ENCODE data around the gene SYTL1. TPM values are rescaled to one million over a fixed set of nuclear protein-coding genes. Genes with fewer than 3 reads are reported as not detected.

The SYTL1 gene
- total and polyA plus RNA-seq, 2 donors, result 49.4 to 167 TPM

- WGBS, result 95% methylated on average over 11 of the region's 11 CpGs
- Histone ChIP-seq H3K27ac (ENCODE audit: low read depth in 1 of 2, low read length in 1 of 2) (no peak overlapping the region), H3K4me1 (ENCODE audit: control insufficient read depth in 2 of 2, insufficient read depth in 2 of 2, low read length in 2 of 2) (peaks cover 0 to 8% of the 10 kb centered on the region in 2 donors), H3K27me3 (ENCODE audit: control insufficient read depth in 2 of 2, insufficient read depth in 1 of 2, low read length in 1 of 2) (peaks cover 0 to 7% of the 10 kb centered on the region in 2 donors), H3K36me3 (ENCODE audit: control insufficient read depth in 2 of 2, insufficient read depth in 2 of 2, low read length in 1 of 2) (no peaks in the 10 kb centered on the region), H3K4me3 (ENCODE audit: low read length in 2 of 2) (no peak overlapping the region), H3K9me3 (ENCODE audit: control insufficient read depth in 2 of 2, insufficient read depth in 1 of 2, low read length in 1 of 2) (no peaks in the 10 kb centered on the region)
- no peak for DNase-seq (ENCODE audit: low read depth in 6 of 9, low spot score in 9 of 9)
Measured at GRCh38 chr1:27372808-27373690, 31.2 kb downstream of the SYTL1 start.

GRCh38 chr1:27374362-27375086 lies 32.7 kb downstream of the SYTL1 start, which contains the start of gene FCN3:
Gene FCN3 (minus strand): TSS chr1:27374824. CDS start chr1:27374818, 6 bp downstream.
- H3K4me3 ChIP-seq (ENCODE audit: low read length in 2 of 2), result no peak within 1 kb of the TSS

DNA sequence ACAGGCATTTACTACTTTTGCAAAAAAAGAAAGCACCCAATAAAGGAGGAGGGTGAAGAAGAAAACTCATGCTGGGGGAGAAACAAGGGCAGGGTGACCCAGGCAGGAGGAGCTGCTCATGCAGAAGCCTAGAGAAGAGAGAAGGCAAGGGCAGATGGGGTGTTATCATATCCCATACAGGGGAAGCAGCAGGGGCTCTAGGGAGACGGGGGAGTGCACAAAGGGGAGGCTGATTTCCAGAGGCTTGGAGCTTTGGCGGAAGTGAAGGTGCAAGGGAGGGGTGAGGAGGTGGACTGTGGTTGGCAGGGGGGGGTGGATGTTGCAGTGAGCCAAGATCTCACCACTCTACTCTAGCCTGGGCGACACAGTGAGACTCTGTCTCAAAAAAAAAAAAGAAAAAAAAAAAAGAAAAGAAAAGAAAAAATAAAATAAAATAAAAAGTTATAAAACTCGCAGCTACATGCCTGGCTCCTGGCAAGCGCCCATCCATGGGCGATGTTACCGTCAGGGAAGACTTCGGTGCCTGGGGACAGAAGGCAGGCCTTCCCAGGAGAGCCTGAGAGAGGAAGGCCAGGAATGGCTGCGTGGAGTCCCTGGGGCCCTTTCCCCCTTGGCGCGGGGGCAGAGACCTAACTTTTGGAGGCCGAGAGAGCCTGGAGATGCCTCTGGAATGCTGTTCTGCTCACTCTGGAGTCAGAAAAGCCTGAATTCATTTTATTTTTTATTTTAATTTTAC lies 36.1 kb downstream of the SYTL1 start:
- Histone ChIP-seq H3K27ac (ENCODE audit: low read depth in 1 of 2, low read length in 1 of 2) (no peak overlapping the region), H3K36me3 (ENCODE audit: control insufficient read depth in 2 of 2, insufficient read depth in 2 of 2, low read length in 1 of 2) (no peaks in the 10 kb centered on the region), H3K4me1 (ENCODE audit: control insufficient read depth in 2 of 2, insufficient read depth in 2 of 2, low read length in 2 of 2) (peaks cover 0 to 2% of the 10 kb centered on the region in 2 donors), H3K9me3 (ENCODE audit: control insufficient read depth in 2 of 2, insufficient read depth in 1 of 2, low read length in 1 of 2) (no peaks in the 10 kb centered on the region), H3K4me3 (ENCODE audit: low read length in 2 of 2) (no peak overlapping the region), H3K27me3 (ENCODE audit: control insufficient read depth in 2 of 2, insufficient read depth in 1 of 2, low read length in 1 of 2) (peaks cover 0 to 18% of the 10 kb centered on the region in 2 donors)
- WGBS, result 94% methylated on average over 12 of the region's 12 CpGs
- no peak for DNase-seq (ENCODE audit: low read depth in 6 of 9, low spot score in 9 of 9)

More at GRCh38 chr1:27374362-27375086, 32.7 kb downstream of the SYTL1 start, which contains the start of gene FCN3:
- no peak within 1 kb of the TSS for H3K27ac ChIP-seq (ENCODE audit: low read depth in 1 of 2, low read length in 1 of 2)
- no peaks in the 10 kb centered on the region for H3K36me3 ChIP-seq (ENCODE audit: control insufficient read depth in 2 of 2, insufficient read depth in 2 of 2, low read length in 1 of 2)
- H3K4me1 ChIP-seq (ENCODE audit: control insufficient read depth in 2 of 2, insufficient read depth in 2 of 2, low read length in 2 of 2), result peaks cover 0 to 1% of the 10 kb centered on the region in 2 donors
- H3K9me3 ChIP-seq (ENCODE audit: control insufficient read depth in 2 of 2, insufficient read depth in 1 of 2, low read length in 1 of 2), result no peaks in the 10 kb centered on the region
- 93% methylated on average over 4 of the region's 4 CpGs for WGBS
- no peak for DNase-seq (ENCODE audit: low read depth in 6 of 9, low spot score in 9 of 9)
- H3K27me3 ChIP-seq (ENCODE audit: control insufficient read depth in 2 of 2, insufficient read depth in 1 of 2, low read length in 1 of 2), result peaks cover 0 to 2% of the 10 kb centered on the region in 2 donors

GRCh38 chr1:27379564-27380122 lies 37.8 kb downstream of the SYTL1 start:
- 93% methylated on average over 11 of the region's 11 CpGs for WGBS
- Histone ChIP-seq H3K4me1 (ENCODE audit: control insufficient read depth in 2 of 2, insufficient read depth in 2 of 2, low read length in 2 of 2) (peaks cover 0 to 5% of the 10 kb centered on the region in 2 donors), H3K27me3 (ENCODE audit: control insufficient read depth in 2 of 2, insufficient read depth in 1 of 2, low read length in 1 of 2) (peaks cover 0 to 31% of the 10 kb centered on the region in 2 donors), H3K27ac (ENCODE audit: low read depth in 1 of 2, low read length in 1 of 2) (no peak overlapping the region), H3K4me3 (ENCODE audit: low read length in 2 of 2) (no peak overlapping the region), H3K36me3 (ENCODE audit: control insufficient read depth in 2 of 2, insufficient read depth in 2 of 2, low read length in 1 of 2) (no peaks in the 10 kb centered on the region), H3K9me3 (ENCODE audit: control insufficient read depth in 2 of 2, insufficient read depth in 1 of 2, low read length in 1 of 2) (no peaks in the 10 kb centered on the region)
- no peak for DNase-seq (ENCODE audit: low read depth in 6 of 9, low spot score in 9 of 9)

DNA sequence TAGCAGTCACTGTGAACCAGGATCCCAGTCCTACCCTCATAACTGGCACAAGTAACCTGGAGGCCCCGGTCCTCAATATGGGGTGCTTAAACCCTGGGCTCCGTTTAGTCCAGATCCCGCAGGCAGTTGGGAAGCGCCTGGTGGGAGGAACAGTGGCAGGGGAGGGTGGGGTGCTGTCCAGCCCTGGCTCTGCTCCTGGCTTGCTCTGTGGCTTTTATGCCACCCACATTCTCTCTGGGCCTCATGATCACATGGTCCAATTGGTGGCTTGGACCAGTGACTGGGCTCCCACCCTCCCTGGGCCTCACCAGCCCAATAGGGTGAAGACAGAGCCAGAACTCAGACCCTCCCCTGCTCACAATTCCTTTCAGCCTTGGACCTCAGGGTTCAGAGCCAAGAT lies 38.4 kb downstream of the SYTL1 start:
- Histone ChIP-seq H3K27ac (ENCODE audit: low read depth in 1 of 2, low read length in 1 of 2) (no peak overlapping the region), H3K4me3 (ENCODE audit: low read length in 2 of 2) (no peak overlapping the region)

GRCh38 chr1:27380766-27381733 lies 39.2 kb downstream of the SYTL1 start:
- H3K4me1 ChIP-seq (ENCODE audit: control insufficient read depth in 2 of 2, insufficient read depth in 2 of 2, low read length in 2 of 2), result peaks cover 0 to 5% of the 10 kb centered on the region in 2 donors
- peaks cover 0 to 31% of the 10 kb centered on the region in 2 donors for H3K27me3 ChIP-seq (ENCODE audit: control insufficient read depth in 2 of 2, insufficient read depth in 1 of 2, low read length in 1 of 2)
- H3K27ac ChIP-seq (ENCODE audit: low read depth in 1 of 2, low read length in 1 of 2), result no peak overlapping the region
- H3K36me3 ChIP-seq (ENCODE audit: control insufficient read depth in 2 of 2, insufficient read depth in 2 of 2, low read length in 1 of 2), result no peaks in the 10 kb centered on the region
- WGBS, result 96% methylated on average over 12 of the region's 12 CpGs
- DNase-seq (ENCODE audit: low read depth in 6 of 9, low spot score in 9 of 9), result no peak
- no peak overlapping the region for H3K4me3 ChIP-seq (ENCODE audit: low read length in 2 of 2)
- no peaks in the 10 kb centered on the region for H3K9me3 ChIP-seq (ENCODE audit: control insufficient read depth in 2 of 2, insufficient read depth in 1 of 2, low read length in 1 of 2)

More for the DNA sequence above, 38.4 kb downstream of the SYTL1 start:
- DNase-seq (ENCODE audit: low read depth in 6 of 9, low spot score in 9 of 9), result no peak
- WGBS, result 97% methylated on average over 4 of the region's 4 CpGs
- no peaks in the 10 kb centered on the region for H3K9me3 ChIP-seq (ENCODE audit: control insufficient read depth in 2 of 2, insufficient read depth in 1 of 2, low read length in 1 of 2)
- H3K27me3 ChIP-seq (ENCODE audit: control insufficient read depth in 2 of 2, insufficient read depth in 1 of 2, low read length in 1 of 2), result peaks cover 0 to 31% of the 10 kb centered on the region in 2 donors
- no peaks in the 10 kb centered on the region for H3K36me3 ChIP-seq (ENCODE audit: control insufficient read depth in 2 of 2, insufficient read depth in 2 of 2, low read length in 1 of 2)
- H3K4me1 ChIP-seq (ENCODE audit: control insufficient read depth in 2 of 2, insufficient read depth in 2 of 2, low read length in 2 of 2), result peaks cover 0 to 5% of the 10 kb centered on the region in 2 donors

DNA sequence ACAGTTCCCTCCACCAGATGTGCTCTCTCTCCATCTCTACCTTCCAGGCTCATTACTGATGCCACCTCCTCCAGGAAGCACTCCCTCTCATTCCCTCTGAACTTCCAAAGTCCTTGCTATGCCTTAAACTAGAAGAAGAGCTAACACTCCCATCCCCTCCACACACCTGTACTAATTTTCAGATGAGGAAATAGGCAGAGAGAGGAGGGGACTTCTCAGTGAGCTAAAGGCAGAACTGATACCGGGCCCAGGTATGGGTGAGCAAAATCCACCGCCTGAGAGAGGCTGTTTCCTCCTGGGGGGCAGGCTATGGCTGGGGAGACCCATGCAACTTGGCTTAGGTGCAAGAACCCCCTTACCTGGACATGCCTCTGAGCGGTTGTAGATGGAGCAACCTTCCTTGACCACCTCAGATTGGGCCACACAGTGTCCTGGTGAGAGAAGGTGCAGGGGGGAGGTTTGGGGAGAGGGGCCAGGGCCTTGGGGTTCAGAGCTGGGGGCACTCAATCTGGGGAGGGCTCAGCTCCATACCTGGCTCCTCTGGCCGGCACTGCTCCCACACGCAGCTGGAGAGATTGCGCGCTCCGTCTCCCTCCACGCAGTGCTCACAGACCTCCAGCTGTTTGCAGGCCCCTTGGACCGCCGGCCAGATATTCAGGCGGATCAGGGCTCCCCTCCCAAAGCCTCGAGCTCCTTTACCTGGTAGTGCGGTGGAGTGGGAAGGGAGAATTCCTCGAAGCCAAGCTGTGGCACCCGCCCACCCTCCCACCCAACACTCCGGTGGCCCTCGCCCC lies 40.3 kb downstream of the SYTL1 start:
- H3K4me1 ChIP-seq (ENCODE audit: control insufficient read depth in 2 of 2, insufficient read depth in 2 of 2, low read length in 2 of 2), result peaks cover 0 to 5% of the 10 kb centered on the region in 2 donors
- H3K27ac ChIP-seq (ENCODE audit: low read depth in 1 of 2, low read length in 1 of 2), result no peak overlapping the region
- DNase-seq (ENCODE audit: low read depth in 6 of 9, low spot score in 9 of 9), result no peak
- WGBS, result 88% methylated on average over 18 of the region's 18 CpGs
- no peak overlapping the region for H3K4me3 ChIP-seq (ENCODE audit: low read length in 2 of 2)
- peaks cover 0 to 34% of the 10 kb centered on the region in 2 donors for H3K27me3 ChIP-seq (ENCODE audit: control insufficient read depth in 2 of 2, insufficient read depth in 1 of 2, low read length in 1 of 2)
- no peaks in the 10 kb centered on the region for H3K9me3 ChIP-seq (ENCODE audit: control insufficient read depth in 2 of 2, insufficient read depth in 1 of 2, low read length in 1 of 2)
- no peaks in the 10 kb centered on the region for H3K36me3 ChIP-seq (ENCODE audit: control insufficient read depth in 2 of 2, insufficient read depth in 2 of 2, low read length in 1 of 2)
